ENCODE measurements around the gene OR10AG1.

Gene OR10AG1, protein sequence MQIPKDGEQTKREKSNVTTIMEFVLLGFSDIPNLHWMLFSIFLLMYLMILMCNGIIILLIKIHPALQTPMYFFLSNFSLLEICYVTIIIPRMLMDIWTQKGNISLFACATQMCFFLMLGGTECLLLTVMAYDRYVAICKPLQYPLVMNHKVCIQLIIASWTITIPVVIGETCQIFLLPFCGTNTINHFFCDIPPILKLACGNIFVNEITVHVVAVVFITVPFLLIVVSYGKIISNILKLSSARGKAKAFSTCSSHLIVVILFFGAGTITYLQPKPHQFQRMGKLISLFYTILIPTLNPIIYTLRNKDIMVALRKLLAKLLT
- 0 reads per million in 2 donors for total RNA-seq

- no peak for DNase-seq
These were observed at the start of gene OR10AG1 for GRCh38 chr11:55969845-55970244. Gene OR10AG1 (minus strand): TSS chr11:55969945. CDS start chr11:55969907, 38 bp downstream.

GRCh38 chr11:56013805-56014204 is 44.1 kb upstream of the OR10AG1 start:
- DNase-seq, result no peak

GRCh38 chr11:56010716-56011115 is 41.0 kb upstream of the OR10AG1 start:
- DNase-seq, result no peak

DNA sequence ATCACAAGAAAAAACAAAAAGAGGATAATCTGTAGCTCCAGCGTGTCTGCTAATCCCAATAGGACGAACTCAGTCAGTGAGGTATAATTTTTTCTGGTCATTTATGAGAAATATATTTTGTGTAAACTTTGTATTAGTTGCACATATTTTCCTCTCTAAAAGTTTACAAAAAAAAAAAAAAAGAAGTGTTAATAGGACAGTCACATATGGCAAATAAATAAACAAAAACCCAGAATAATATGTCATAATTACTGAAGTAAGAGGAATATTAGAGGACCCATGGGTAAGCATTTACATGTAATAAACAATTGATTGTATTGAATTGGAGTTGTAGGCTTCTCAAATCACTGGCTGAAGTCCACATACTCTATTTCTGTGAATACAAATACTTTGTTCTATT is 24.8 kb upstream of the OR10AG1 start, which contains the start of gene OR5F1:
TSS of gene OR5F1 (minus strand) at position 101 of the 400 bp plus-strand sequence. CDS start at position 101, 0 bp downstream.
- DNase-seq, result no peak

GRCh38 chr11:55970935-55971334 is 1.2 kb upstream of the OR10AG1 start:
- DNase-seq, result no peak

- no peak for DNase-seq
These were observed 1.8 kb downstream of the OR10AG1 start for GRCh38 chr11:55967914-55968313.

- DNase-seq, result no peak
These were observed 3.4 kb downstream of the OR10AG1 start for GRCh38 chr11:55966391-55966790.

DNA sequence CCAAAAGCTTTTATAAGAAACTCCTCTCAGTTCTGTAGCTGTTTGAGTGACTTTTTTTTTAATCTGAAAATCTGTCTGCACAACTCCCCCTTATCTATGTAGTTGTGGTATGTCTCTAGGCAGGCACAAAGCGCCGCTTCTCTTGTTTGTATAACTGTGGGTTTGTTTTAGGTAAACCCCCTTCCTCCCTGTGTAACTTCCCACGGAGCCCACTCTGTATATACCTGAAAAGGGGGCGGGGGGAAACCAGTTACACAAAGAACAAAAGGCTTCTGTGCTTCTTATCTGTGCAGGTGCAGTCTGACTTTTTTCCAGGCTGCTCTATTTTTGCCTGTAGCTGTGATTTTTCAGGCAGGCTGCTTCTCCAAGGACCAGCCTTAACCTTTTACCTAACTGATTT is 13.2 kb downstream of the OR10AG1 start:
- no peak for DNase-seq

DNA sequence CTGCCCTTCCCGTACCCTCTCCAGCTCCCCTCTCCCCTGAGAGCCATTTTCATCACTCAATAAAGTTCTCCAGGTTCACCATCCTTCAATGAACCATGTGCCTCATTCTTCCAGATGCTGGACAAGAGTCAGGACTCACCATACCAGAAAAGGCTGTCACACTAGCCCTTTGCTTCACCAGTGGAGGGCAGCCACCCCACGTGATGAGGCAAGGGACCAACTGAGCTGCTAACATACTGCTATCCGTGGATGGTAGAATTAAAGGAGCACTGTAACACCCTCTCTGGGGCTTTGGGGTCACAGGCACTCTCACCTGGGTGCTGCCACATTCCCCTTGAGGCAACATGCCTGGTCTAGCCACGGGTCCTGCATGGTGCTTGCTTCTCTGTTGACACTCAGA is 20.4 kb downstream of the OR10AG1 start:
- DNase-seq, result no peak

- DNase-seq, result peak in 1 of 5 experiments; percentile 4
These were observed 26.9 kb downstream of the OR10AG1 start for GRCh38 chr11:55942785-55943392.

DNA sequence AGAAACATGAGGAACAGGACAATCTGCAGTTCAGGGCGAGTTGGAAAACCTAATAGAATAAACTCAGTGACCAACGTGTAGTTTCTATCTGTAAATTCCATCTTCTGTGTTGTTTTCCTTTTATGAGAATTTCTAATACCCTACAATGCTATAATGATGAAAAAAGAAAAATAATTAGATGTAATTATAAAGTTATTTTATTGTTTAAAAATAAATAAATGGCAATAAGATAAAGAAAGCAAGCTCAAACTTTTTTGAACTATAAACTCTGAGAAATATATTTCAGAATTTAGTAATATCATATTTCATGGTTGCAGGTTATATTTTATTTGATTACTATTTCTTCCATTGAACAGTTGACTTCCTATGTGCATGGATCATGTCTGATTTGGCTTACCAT is 33.4 kb downstream of the OR10AG1 start, which contains the start of gene OR5I1:
TSS of gene OR5I1 (minus strand) at position 101 of the 400 bp plus-strand sequence. CDS start at position 101, 0 bp downstream.
- DNase-seq, result no peak

DNA sequence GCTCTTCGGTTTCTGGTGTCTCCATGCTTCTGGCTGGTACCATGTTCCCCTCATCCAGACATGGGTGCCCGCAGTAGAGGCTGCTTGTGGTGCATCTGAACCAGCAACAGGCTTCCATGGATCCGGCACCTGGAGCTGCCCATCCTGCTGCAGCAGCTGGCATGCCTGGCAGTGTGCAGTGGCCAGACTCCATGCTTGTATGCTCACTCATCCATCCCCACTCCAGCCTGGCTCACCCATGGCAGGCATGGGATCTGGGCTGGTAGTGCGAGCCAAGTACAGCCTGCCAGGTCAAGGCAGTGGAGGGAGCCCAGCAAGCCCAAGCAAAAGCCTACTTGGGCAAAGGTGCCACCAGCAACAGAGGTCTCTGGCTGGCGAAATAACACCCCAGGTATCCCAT is 49.2 kb downstream of the OR10AG1 start:
- no peak for DNase-seq

Data from T-helper 2 cell (primary cell).